NK-92 treated with Interleukin-12 subunit alpha and Interleukin-12 subunit beta, amount 100 ng/mL, for 24 hours (cell line): ENCODE data around the gene CLIP2.
"Not testable (repeated sequence)": the region's sequence is repeated elsewhere in the genome, so short reads cannot be mapped to it uniquely, and the experiment has no call there.

Source experiments
- DNase-seq: peaks from one replicate; lab custom pipeline; 2025; lab: John Stamatoyannopoulos, UW

CLIP2 gene

GRCh38 chr7:74371381-74372341, 82.5 kb downstream of the CLIP2 start:
- peak; percentile 25 for DNase-seq

DNA sequence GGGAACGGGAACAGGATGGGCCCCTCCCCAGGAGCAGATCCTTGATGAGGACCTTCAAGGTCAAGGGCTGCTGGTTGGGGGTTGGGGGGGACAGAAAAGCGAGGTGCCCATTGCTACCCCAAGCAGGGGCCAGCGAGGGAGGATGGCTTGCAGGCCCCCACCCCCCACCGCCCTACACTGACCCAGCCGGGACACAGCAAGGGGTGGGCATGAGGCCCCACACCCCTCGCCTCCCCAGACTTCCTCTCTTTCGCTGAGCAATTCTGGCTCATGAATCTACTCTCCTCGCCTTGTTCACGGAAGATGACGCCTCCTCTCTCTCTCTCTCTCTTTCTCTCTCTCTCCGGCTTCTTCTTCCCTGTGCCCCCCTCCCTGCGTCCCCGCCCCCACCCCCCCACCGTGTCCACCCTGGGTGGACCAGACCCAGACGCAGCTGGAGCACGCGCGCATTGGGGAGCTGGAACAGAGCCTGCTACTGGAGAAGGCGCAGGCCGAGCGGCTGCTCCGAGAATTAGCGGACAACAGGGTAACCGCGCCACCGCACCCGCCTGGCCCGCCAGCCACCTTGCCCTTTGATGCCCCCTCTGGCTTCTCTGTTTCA, 83.4 kb downstream of the CLIP2 start:
- DNase-seq, result no peak

DNA sequence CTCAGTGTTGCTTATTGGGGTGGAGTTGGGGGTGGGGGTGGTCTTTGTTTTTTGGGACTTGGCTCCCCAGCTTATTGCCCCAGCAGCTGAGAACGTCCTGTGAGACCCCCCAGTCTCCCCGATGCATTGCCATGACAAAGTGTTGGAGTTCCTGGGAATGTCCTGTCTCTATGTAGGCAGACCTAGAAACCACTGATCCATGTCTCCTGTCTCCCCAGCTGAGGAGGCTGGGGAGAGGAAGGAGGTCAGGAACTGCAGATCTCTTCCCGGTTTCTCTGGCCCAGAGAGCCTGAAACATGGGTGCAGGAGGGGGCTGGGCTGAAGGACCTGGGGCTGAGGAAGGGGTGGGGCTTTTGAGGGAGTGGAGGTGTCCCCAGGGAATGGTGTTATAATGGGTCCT, 84.3 kb downstream of the CLIP2 start:
- no peak for DNase-seq

DNA sequence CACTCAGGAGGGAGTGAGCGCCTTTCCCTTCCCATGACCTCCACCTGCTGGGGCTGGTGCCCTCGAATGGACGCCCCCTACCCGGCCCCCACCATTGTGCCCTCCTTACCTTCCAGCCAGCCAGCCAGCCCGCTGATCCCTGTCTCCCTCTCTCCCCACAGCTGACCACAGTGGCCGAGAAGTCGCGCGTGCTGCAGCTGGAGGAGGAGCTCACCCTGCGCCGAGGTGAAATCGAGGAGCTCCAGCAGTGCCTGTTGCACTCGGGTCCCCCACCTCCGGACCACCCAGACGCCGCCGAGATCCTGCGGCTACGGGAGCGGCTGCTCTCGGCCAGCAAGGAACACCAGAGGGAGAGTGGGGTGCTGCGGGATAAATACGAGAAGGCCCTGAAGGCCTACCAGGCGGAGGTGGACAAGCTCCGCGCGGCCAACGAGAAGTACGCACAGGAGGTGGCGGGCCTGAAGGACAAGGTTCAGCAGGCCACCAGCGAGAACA, 86.6 kb downstream of the CLIP2 start:
- no peak for DNase-seq

DNA sequence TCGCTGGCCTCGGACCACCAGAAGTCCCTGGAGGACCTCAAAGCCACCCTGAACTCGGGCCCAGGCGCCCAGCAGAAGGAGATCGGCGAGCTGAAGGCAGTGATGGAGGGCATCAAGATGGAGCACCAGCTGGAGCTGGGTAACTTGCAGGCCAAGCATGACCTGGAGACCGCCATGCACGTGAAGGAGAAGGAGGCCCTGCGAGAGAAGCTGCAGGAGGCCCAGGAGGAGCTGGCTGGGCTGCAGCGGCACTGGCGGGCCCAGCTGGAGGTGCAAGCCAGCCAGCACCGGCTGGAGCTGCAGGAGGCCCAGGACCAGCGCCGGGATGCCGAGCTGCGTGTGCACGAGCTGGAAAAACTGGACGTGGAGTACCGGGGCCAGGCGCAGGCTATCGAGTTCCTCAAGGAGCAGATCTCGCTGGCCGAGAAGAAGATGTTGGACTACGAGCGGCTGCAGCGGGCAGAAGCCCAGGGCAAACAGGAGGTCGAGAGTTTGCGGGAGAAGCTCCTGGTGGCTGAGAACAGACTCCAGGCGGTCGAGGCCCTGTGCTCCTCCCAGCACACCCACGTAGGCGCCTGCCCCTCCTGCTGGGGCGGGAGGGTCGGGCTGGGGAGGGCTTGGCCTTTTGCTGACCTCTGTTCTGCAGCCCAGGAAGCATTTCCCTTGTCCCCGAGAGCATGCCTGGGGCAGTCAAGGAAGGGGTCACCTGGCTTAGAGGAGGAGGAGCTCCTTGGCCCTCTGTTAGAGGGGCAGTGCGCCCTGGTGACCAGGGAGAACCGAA, 87.2 kb downstream of the CLIP2 start:
- DNase-seq, result no peak

- DNase-seq, result no peak
Measured at GRCh38 chr7:74379938-74380337, 90.7 kb downstream of the CLIP2 start.

DNA sequence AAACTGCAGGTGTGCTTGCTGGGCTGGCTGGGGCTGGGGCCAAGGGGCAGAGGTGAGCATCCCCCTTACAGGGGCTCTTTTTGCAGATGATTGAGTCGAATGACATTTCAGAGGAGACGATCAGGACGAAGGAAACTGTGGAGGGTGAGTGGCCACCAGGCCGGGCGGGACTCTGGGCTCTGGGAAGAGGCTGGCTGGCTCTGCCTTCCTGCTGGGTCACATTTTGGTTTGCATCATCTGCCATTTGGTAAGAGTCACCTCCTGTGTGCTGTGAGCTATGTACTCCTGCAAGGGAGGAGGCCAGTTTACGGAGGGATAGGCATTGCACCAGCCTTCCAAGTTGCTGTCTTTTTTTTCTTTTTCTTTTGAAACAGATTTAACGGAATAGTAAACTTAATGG, 91.5 kb downstream of the CLIP2 start:
- no peak for DNase-seq

GRCh38 chr7:74384086-74384485, 94.9 kb downstream of the CLIP2 start:
- not testable (repeated sequence) for DNase-seq

DNA sequence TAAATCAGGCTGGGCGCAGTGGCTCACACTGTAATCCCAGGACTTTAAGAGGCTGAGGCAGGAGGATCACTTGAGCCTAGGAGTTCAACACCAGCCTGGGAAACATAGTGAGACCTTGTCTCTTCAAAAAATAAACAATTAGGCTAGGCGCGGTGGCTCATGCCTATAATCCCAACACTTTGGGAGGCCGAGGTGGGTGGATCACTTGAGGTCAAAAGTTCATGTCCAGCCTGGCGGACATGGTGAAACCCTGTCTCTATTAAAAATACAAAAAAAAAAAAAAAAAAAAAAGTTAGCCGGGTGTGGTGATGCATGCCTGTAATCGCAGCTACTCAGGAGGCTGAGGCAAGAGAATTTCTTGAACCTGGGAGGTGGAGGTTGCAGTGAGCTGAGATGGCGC, 95.6 kb downstream of the CLIP2 start:
- DNase-seq, result not testable (repeated sequence)

DNA sequence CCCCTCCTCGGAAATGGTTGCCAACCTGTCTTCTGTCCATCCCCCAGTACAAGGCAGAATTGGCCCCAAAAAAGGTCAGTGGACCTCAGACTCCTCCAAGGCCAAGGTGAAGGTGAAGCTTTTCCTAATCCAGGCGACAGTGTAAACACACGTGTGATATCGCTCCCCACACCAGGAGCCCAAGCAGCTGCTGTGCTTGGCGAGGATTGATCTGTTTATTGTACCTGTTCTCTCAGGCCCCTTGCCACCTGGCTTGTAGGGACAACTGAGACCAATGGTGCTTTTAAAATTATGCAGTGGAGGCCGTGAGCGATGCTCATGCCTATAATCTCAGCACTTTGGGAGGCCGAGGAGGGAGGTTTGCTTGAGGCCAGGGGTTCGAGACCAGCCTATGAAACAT, 98.4 kb downstream of the CLIP2 start:
- no peak for DNase-seq

GRCh38 chr7:74388880-74389415, 99.7 kb downstream of the CLIP2 start:
- DNase-seq, result no peak

DNA sequence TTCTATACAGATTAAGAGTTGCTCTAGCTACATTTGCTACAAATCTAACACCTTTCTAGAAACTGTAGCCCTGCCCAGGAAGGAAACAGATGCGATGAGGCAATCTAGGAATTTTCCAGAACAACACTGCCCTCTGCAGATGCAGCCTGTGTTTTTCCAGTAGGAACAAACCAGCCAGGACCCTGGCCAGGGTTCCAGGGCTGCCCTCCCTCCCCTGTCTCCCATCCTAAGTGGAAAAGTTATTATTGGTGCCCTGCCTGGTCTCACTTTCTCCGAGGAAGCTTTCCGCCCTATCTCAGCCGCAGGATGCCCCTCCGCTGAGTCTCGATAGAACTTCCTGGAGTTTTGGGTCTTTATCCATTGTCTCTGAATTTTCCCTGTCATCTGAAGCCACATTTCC, 104.5 kb downstream of the CLIP2 start:
- DNase-seq, result not testable (repeated sequence)

DNA sequence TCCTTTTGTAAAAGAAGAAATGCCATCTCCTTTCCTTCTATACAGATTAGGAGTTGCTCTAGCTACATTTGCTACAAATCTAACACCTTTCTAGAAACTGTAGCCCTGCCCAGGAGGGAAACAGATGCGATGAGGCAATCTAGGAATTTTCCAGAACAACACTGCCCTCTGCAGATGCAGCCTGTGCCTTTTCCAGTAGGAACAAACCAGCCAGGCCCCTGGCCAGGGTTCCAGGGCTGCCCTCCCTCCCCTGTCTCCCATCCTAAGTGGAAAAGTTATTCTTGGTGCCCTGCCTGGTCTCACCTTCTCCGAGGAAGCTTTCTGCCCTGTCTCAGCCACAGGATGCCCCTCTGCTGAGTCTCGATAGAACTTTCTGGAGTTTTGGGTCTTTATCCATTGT, 105.4 kb downstream of the CLIP2 start:
- DNase-seq, result not testable (repeated sequence)

GRCh38 chr7:74395745-74396311, 106.6 kb downstream of the CLIP2 start:
- DNase-seq, result no peak

GRCh38 chr7:74396993-74397392, 107.8 kb downstream of the CLIP2 start:
- no peak for DNase-seq

GRCh38 chr7:74398426-74398825, 109.2 kb downstream of the CLIP2 start:
- no peak for DNase-seq

- DNase-seq, result no peak
Measured at GRCh38 chr7:74399006-74399405, 109.8 kb downstream of the CLIP2 start.

GRCh38 chr7:74400420-74401136, 111.4 kb downstream of the CLIP2 start:
- DNase-seq, result no peak

- DNase-seq, result peak; percentile 34
Measured at GRCh38 chr7:74401137-74401859, 112.1 kb downstream of the CLIP2 start.

DNA sequence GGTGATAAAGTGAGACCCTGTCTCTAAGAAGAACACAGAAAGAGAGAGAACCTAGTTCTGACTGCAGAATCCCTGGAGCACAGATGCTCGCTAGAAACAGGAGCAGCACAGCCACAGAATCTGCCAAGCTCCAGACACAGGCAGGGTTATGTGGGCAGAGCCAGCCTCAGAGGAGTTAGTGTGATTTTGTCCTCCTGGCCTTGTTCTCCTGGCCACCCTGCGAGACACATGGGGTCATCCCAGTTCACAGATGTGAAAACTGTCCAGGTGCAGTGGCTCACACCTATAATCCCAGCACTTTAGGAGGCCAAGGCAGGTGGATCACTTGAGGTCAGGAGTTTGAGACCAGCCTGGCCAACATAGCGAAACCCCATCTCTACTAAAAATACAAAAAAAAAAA, 113.5 kb downstream of the CLIP2 start:
- DNase-seq, result not testable (repeated sequence)
